GM23338 (cell line): ENCODE data around the gene RSPO3. TPM values are rescaled to one million over a fixed set of nuclear protein-coding genes. Genes with fewer than 3 reads are reported as not detected.

ENCODE experiments used
- ATAC-seq: fragments of 200-7000 bp; cut with Tn5 transposase; 3 replicates; pipeline ENCODE4 v1.9.1; 2020
- DNase-seq: peaks from one replicate; pipeline ENCODE4 v3.0.0-alpha.2; 2015; ENCODE audit warnings: low spot score
- H2AFZ ChIP-seq: fragments of 200-600 bp; sonication (generic); 2 replicates; pipeline ENCODE4 v1.8.0; 2016; ENCODE audit warnings: antibody characterized with exemption, mild to moderate bottlenecking, moderate library complexity
- H3F3A ChIP-seq: fragments of 200-600 bp; sonication (generic); replicated peaks from 2 replicates; pipeline ENCODE4 v1.8.0; 2017; ENCODE audit warnings: antibody characterized with exemption, mixed run types, low read depth
- H3K27ac ChIP-seq: fragments of 200-600 bp; sonication (generic); 2 replicates; pipeline ENCODE4 v1.6.1; 2016; ENCODE audit warnings: low read depth
- H3K27me3 ChIP-seq: fragments of 200-600 bp; sonication (generic); 2 replicates; pipeline ENCODE4 v1.8.0; 2016; ENCODE audit warnings: mild to moderate bottlenecking, mixed run types, moderate library complexity; ENCODE audit not compliant: insufficient read depth
- H3K36me3 ChIP-seq: fragments of 200-600 bp; sonication (generic); 2 replicates; pipeline ENCODE4 v1.8.0; 2016; ENCODE audit warnings: mild to moderate bottlenecking; ENCODE audit not compliant: insufficient read depth
- H3K4me1 ChIP-seq: fragments of 200-600 bp; sonication (generic); 2 replicates; pipeline ENCODE4 v1.8.0; 2016; ENCODE audit warnings: mild to moderate bottlenecking, moderate library complexity; ENCODE audit not compliant: insufficient read depth
- H3K4me2 ChIP-seq: fragments of 200-600 bp; sonication (generic); 2 replicates; pipeline ENCODE4 v1.7.1; 2017; ENCODE audit warnings: mixed run types
- H3K4me3 ChIP-seq: fragments of 200-600 bp; sonication (generic); 2 replicates; pipeline ENCODE4 v1.6.1; 2016; ENCODE audit warnings: mixed run types
- H3K79me2 ChIP-seq: fragments of 200-600 bp; sonication (generic); replicated peaks from 2 replicates; pipeline ENCODE4 v1.8.0; 2017; ENCODE audit warnings: mild to moderate bottlenecking; ENCODE audit not compliant: insufficient read depth
- H3K9me2 ChIP-seq: fragments of 200-600 bp; sonication (generic); 2 replicates; pipeline ENCODE4 v1.8.0; 2017; ENCODE audit not compliant: insufficient read depth
- H4K20me1 ChIP-seq: fragments of 200-600 bp; sonication (generic); replicated peaks from 2 replicates; pipeline ENCODE4 v1.8.0; 2017; ENCODE audit warnings: mild to moderate bottlenecking; ENCODE audit not compliant: insufficient read depth
- H3K27ac Mint-ChIP-seq: 2 replicates; pipeline ENCODE4 v1.8.0; 2020; ENCODE audit warnings: inconsistent platforms, mild to moderate bottlenecking, moderate library complexity, mixed read lengths
- H3K27me3 Mint-ChIP-seq: 3 replicates; pipeline ENCODE4 v1.8.0; 2022; ENCODE audit warnings: low read depth, mild to moderate bottlenecking, moderate library complexity, mixed read lengths, inconsistent platforms; ENCODE audit not compliant: insufficient read depth, poor library complexity
- H3K36me3 Mint-ChIP-seq: 3 replicates; pipeline ENCODE4 v1.8.0; 2021; ENCODE audit warnings: low read depth, mild to moderate bottlenecking, inconsistent platforms, moderate library complexity, mixed read lengths
- H3K4me1 Mint-ChIP-seq: 3 replicates; pipeline ENCODE4 v1.8.0; 2020; ENCODE audit warnings: mild to moderate bottlenecking, inconsistent platforms, mixed read lengths
- H3K4me3 Mint-ChIP-seq: 3 replicates; pipeline ENCODE4 v1.8.0; 2021; ENCODE audit warnings: moderate library complexity, mild to moderate bottlenecking, inconsistent platforms, mixed read lengths
- H3K9me3 Mint-ChIP-seq: 3 replicates; pipeline ENCODE4 v1.8.0; 2020; ENCODE audit warnings: moderate library complexity, mild to moderate bottlenecking, inconsistent platforms, mixed read lengths
- CREB1 ChIP-seq: fragments of 250-450 bp; sonication (Bioruptor Pico); IDR thresholded peaks from 2 replicates; pipeline ENCODE4 v1.5.0; 2020; ENCODE audit warnings: low read depth, mild to moderate bottlenecking, moderate library complexity
- CTCF ChIP-seq, 2 experiments: fragments of 200-600 bp in 1 of 2; sonication (generic) in 1 of 2; conservative IDR thresholded peaks; 2 replicates each; pipeline versions ENCODE4 v1.5.1 to v1.6.1; 2016 to 2017; ENCODE audit warnings: antibody characterized with exemption in 2 of 2, low read depth in 2 of 2, mild to moderate bottlenecking in 2 of 2, moderate library complexity in 1 of 2
- EZH2 ChIP-seq: fragments of 200-600 bp; sonication (generic); IDR thresholded peaks from one replicate; pipeline ENCODE4 v1.8.0; 2017; ENCODE audit warnings: antibody characterized with exemption, mild to moderate bottlenecking, low read depth; ENCODE audit not compliant: unreplicated experiment
- JUNB ChIP-seq: IDR thresholded peaks from one replicate; pipeline ENCODE4 v1.6.1; 2016; ENCODE audit warnings: antibody characterized with exemption; ENCODE audit not compliant: unreplicated experiment
- NANOG ChIP-seq: IDR thresholded peaks from 2 replicates; pipeline ENCODE4 v1.6.1; 2016; ENCODE audit warnings: antibody characterized with exemption, borderline replicate concordance
- POLR2AphosphoS5 ChIP-seq: IDR thresholded peaks from 2 replicates; pipeline ENCODE4 v1.6.1; 2016; ENCODE audit warnings: antibody characterized with exemption, low read depth
- REST ChIP-seq: IDR thresholded peaks from one replicate; pipeline ENCODE4 v1.6.1; 2018; ENCODE audit warnings: antibody characterized with exemption; ENCODE audit not compliant: unreplicated experiment
- ZNF114 ChIP-seq: fragments of 250-450 bp; sonication (Bioruptor Pico); IDR thresholded peaks from 2 replicates; pipeline ENCODE4 v1.5.0; 2020; ENCODE audit warnings: mild to moderate bottlenecking, moderate library complexity
- ZNF331 ChIP-seq: fragments of 250-450 bp; sonication (Bioruptor Pico); IDR thresholded peaks from 2 replicates; pipeline ENCODE4 v1.5.0; 2020; ENCODE audit warnings: low read depth, mild to moderate bottlenecking, moderate library complexity
- polyA plus RNA-seq: library from polyadenylated mRNA; unstranded; fragments of >200 nt; fragmentation: Nextera tagmentation; extraction: Ambion mirVana; gene quantifications from 2 replicates; pipeline ENCODE4 v1.2.1, GENCODE V29; 2016
- total RNA-seq: library from RNA; depleted of rRNA; stranded (reverse); fragments of >200 nt; shearing (Covaris generic); gene quantifications from 2 replicates; pipeline ENCODE4 v1.2.3, GENCODE V29; 2014
- TF ChIP-seq, protein P1 (sequence below): IDR thresholded peaks from 2 replicates; pipeline ENCODE4 v1.6.1; 2016; ENCODE audit warnings: antibody characterized with exemption

Gene RSPO3
- total and polyA plus RNA-seq, 2 experiments from 2014 or later, result not detected

DNA sequence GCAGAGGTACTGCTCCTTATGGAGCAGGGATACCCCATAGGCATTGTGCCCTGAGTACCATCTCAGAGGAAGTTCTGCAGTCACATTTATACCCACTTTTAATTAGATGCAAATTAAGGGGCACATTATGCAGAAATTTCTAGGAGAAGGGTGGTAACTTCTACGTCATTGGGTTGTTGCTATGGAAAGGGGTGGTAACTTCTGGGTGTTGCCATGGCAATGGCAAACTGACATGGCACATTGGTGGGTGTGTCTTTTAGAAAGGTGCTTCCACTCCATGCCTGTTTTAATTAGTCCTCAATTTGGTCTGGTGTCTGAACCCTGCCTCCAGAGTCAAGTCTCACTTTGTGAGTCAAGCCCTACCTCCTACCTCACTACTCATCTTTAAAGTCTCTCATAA is 42.0 kb downstream of the RSPO3 start (continued):
- TF ChIP-seq REST (no peak), POLR2AphosphoS5 (no peak), NANOG (no peak), CTCF (conservative IDR thresholded peaks at IDR 0.05; ENCODE audit: low read depth in 2 of 2) (no peak), JUNB (no peak), EZH2 (no peak), CREB1 (CRISPR knock-in tag) (no peak)
- TF ChIP-seq, protein P1, sequence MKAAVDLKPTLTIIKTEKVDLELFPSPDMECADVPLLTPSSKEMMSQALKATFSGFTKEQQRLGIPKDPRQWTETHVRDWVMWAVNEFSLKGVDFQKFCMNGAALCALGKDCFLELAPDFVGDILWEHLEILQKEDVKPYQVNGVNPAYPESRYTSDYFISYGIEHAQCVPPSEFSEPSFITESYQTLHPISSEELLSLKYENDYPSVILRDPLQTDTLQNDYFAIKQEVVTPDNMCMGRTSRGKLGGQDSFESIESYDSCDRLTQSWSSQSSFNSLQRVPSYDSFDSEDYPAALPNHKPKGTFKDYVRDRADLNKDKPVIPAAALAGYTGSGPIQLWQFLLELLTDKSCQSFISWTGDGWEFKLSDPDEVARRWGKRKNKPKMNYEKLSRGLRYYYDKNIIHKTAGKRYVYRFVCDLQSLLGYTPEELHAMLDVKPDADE, result no peak

- peaks cover 30% of the 10 kb centered on the region for H3K4me1 Mint-ChIP-seq
- Histone ChIP-seq H3K4me1 (peaks cover 29% of the 10 kb centered on the region), H3K36me3 (no peaks in the 10 kb centered on the region), H3K4me3 (no peak overlapping the region), H3K27ac (no peak overlapping the region), H4K20me1 (no peaks in the 10 kb centered on the region), H3K79me2 (no peaks in the 10 kb centered on the region), H2AFZ (peak overlapping the region; percentile 8; the same call in 1 of the 2 replicates), H3F3A (no peaks in the 10 kb centered on the region), H3K27me3 (no peaks in the 10 kb centered on the region), H3K9me2 (no peaks in the 10 kb centered on the region), H3K4me2 (0 out of 2 replicates have a peak overlapping the region, but pooled peaks have one; percentile 11)
- ATAC-seq (peak; percentile 34; the same call in 2 of the 3 replicates), DNase-seq (no peak)
- H3K27ac Mint-ChIP-seq, result no peak overlapping the region
- no peaks in the 10 kb centered on the region for H3K27me3 Mint-ChIP-seq
- no peak overlapping the region for H3K4me3 Mint-ChIP-seq
- no peaks in the 10 kb centered on the region; the same call in 2 of the 3 replicates for H3K36me3 Mint-ChIP-seq
- H3K9me3 Mint-ChIP-seq, result no peaks in the 10 kb centered on the region
- no peak for TF ChIP-seq ZNF114 (CRISPR knock-in tag)
- TF ChIP-seq ZNF331 (CRISPR knock-in tag), result no peak
- no peak for TF ChIP-seq CTCF (conservative IDR thresholded peaks at IDR 0.05; ENCODE audit: low read depth in 2 of 2)
- TF ChIP-seq EZH2, result no peak
- TF ChIP-seq POLR2AphosphoS5, result no peak
Observed at GRCh38 chr6:127162836-127163235, 44.4 kb downstream of the RSPO3 start.
